Measurements from ENCODE around the gene BMF. TPM values are rescaled to one million over a fixed set of nuclear protein-coding genes. Genes with fewer than 3 reads are reported as not detected.

The BMF gene
- total RNA-seq, 1 experiment from 2014 or later: 11.5 TPM

DNA sequence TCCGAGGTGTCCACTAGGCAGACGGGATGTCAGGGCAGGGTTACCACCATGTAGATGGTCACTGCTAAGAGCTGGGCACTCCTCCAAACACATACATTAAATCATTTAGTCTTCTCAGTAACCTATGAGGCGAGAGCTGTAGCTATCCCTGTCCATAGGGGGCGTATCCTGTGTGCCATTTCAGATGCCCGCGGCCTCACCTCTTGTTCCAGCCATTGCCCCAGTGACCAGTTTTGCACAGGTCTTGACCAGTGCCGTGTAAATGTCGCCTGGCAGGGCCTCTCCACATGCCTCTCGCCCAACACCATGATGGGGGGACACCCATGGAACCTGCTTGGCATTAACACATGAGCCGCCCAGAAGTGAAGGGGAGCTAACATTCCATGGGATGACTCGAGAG is 48.9 kb downstream of the BMF start:
- peaks cover 3% of the 10 kb centered on the region for H3K9me3 Mint-ChIP-seq (ENCODE audit: low read depth, unreplicated experiment)
- TF ChIP-seq CTCF (IDR thresholded peaks at IDR 0.05; ENCODE audit: unreplicated experiment): no peak
- CTCF ChIA-PET: no interaction called here

GRCh38 chr15:40058476-40059140 is 50.1 kb downstream of the BMF start:
- CTCF ChIA-PET: no interaction called here

More for the DNA sequence above, 48.9 kb downstream of the BMF start:
- Mint-ChIP-seq H3K27ac (ENCODE audit: unreplicated experiment) (no peak overlapping the region), H3K4me3 (ENCODE audit: low read depth, unreplicated experiment) (no peak overlapping the region), H3K36me3 (ENCODE audit: insufficient read depth, unreplicated experiment) (peaks cover 3% of the 10 kb centered on the region), H3K4me1 (ENCODE audit: low read depth, unreplicated experiment) (peaks cover 18% of the 10 kb centered on the region), H3K27me3 (ENCODE audit: unreplicated experiment) (no peaks in the 10 kb centered on the region)
- intact Hi-C loops (cut with micrococcal nuclease; ENCODE audit: unreplicated experiment): no loop called here
- DNase-seq: no peak
- no TSS peak for BruUV-seq (replicated peaks)

DNA sequence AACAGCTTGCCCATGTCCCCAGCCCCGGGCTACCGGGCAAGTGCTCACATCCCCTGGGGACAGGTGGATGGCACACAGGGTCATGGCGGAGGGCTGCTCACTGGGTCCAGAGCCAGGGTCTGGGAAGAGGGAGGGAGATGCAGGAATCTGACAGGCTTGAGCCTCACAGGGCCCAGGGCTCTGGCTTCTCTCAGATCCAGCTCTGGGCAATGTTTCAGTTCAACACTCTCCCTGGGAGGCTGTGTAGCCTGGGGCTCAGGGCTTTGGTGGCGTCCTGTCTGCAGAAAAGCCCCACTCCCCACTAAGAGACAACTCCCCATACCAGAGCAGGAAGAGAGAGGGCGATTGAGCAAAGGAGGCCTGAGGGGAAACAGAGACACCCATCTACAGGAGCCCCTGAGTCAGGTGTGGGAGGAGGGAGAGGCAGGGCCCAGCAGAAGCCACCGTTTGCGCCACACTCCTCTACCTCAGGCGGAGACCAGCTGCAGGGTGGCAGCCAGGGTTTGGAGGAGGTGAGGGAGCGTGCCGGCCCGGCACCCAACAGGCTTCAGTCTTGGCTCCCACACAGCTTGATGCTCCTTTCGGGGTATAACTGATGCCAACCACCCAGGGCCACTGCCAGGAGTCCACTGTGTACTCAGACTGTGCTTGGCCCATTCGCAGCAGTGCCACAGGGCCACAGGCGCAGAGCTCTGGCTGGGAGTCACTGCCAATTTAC is 52.9 kb downstream of the BMF start:
- Mint-ChIP-seq H3K4me1 (ENCODE audit: low read depth, unreplicated experiment) (peaks cover 43% of the 10 kb centered on the region), H3K9me3 (ENCODE audit: low read depth, unreplicated experiment) (peaks cover 3% of the 10 kb centered on the region), H3K36me3 (ENCODE audit: insufficient read depth, unreplicated experiment) (peaks cover 4% of the 10 kb centered on the region), H3K27ac (ENCODE audit: unreplicated experiment) (no peak overlapping the region), H3K27me3 (ENCODE audit: unreplicated experiment) (no peaks in the 10 kb centered on the region), H3K4me3 (ENCODE audit: low read depth, unreplicated experiment) (no peak overlapping the region)
- no peak for DNase-seq
- intact Hi-C loops (cut with micrococcal nuclease; ENCODE audit: unreplicated experiment): no loop called here
- CTCF ChIA-PET: interaction anchor here (0.5 kb wide), 1 partner anchor 13 kb away, joined by 8 read pairs; no protein-coding TSS in a partner anchor
- no peak for TF ChIP-seq CTCF (IDR thresholded peaks at IDR 0.05; ENCODE audit: unreplicated experiment)
- no TSS peak for BruUV-seq (replicated peaks)

More at GRCh38 chr15:40058476-40059140, 50.1 kb downstream of the BMF start:
- Mint-ChIP-seq H3K9me3 (ENCODE audit: low read depth, unreplicated experiment) (peaks cover 3% of the 10 kb centered on the region), H3K36me3 (ENCODE audit: insufficient read depth, unreplicated experiment) (peaks cover 4% of the 10 kb centered on the region), H3K27ac (ENCODE audit: unreplicated experiment) (no peak overlapping the region), H3K4me1 (ENCODE audit: low read depth, unreplicated experiment) (peaks cover 24% of the 10 kb centered on the region), H3K4me3 (ENCODE audit: low read depth, unreplicated experiment) (no peak overlapping the region), H3K27me3 (ENCODE audit: unreplicated experiment) (no peaks in the 10 kb centered on the region)
- intact Hi-C loops (cut with micrococcal nuclease; ENCODE audit: unreplicated experiment): no loop called here
- no peak for DNase-seq
- BruUV-seq (replicated peaks): no TSS peak
- TF ChIP-seq CTCF (IDR thresholded peaks at IDR 0.05; ENCODE audit: unreplicated experiment): no peak

GRCh38 chr15:40054855-40055575 is 53.7 kb downstream of the BMF start:
- peak overlapping the region; percentile 66 for H3K27ac Mint-ChIP-seq (ENCODE audit: unreplicated experiment)
- H3K27me3 Mint-ChIP-seq (ENCODE audit: unreplicated experiment): no peaks in the 10 kb centered on the region
- intact Hi-C loops (cut with micrococcal nuclease; ENCODE audit: unreplicated experiment): no loop called here
- no peak for TF ChIP-seq CTCF (IDR thresholded peaks at IDR 0.05; ENCODE audit: unreplicated experiment)
- peaks cover 2% of the 10 kb centered on the region for H3K9me3 Mint-ChIP-seq (ENCODE audit: low read depth, unreplicated experiment)
- peaks cover 7% of the 10 kb centered on the region for H3K36me3 Mint-ChIP-seq (ENCODE audit: insufficient read depth, unreplicated experiment)
- CTCF ChIA-PET: no interaction called here
- H3K4me3 Mint-ChIP-seq (ENCODE audit: low read depth, unreplicated experiment): no peak overlapping the region
- peaks cover 43% of the 10 kb centered on the region for H3K4me1 Mint-ChIP-seq (ENCODE audit: low read depth, unreplicated experiment)
- no TSS peak for BruUV-seq (replicated peaks)
- DNase-seq: no peak

Data from Calu3 (cell line).